ENCODE measurements around the gene TPSD1. TPM values are rescaled to one million over a fixed set of nuclear protein-coding genes. Genes with fewer than 3 reads are reported as not detected.

The TPSD1 gene
- polyA plus RNA-seq, 1 experiment, result not detected

DNA sequence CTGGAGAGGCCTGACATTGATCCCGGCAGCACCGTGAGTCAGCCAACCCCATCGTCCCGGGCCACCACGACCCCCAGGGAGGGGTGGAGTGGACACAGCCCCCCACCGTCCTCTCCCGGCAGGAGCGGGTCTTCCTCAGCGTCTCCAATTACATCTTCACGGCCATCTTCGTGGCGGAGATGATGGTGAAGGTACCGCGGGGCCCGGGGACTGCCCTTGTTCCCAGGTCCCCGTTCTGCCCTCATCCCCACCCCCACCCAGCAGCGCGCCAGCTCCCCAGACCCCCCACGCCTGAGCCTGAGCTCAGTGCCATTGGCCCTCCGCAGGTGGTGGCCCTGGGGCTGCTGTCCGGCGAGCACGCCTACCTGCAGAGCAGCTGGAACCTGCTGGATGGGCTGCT, 45.4 kb upstream of the TPSD1 start:
- Histone ChIP-seq H3K36me3 (ENCODE audit: control insufficient read depth, insufficient read depth, low read length) (no peaks in the 10 kb centered on the region), H3K4me3 (ENCODE audit: low read depth, low read length) (no peak overlapping the region), H3K27me3 (ENCODE audit: control insufficient read depth, insufficient read depth, low read length) (no peaks in the 10 kb centered on the region)
- POLR2A ChIA-PET, result no interaction called here
- CTCF ChIA-PET, result no interaction called here
- no peak for DNase-seq (ENCODE audit: low read depth)
- TF ChIP-seq, protein P1, sequence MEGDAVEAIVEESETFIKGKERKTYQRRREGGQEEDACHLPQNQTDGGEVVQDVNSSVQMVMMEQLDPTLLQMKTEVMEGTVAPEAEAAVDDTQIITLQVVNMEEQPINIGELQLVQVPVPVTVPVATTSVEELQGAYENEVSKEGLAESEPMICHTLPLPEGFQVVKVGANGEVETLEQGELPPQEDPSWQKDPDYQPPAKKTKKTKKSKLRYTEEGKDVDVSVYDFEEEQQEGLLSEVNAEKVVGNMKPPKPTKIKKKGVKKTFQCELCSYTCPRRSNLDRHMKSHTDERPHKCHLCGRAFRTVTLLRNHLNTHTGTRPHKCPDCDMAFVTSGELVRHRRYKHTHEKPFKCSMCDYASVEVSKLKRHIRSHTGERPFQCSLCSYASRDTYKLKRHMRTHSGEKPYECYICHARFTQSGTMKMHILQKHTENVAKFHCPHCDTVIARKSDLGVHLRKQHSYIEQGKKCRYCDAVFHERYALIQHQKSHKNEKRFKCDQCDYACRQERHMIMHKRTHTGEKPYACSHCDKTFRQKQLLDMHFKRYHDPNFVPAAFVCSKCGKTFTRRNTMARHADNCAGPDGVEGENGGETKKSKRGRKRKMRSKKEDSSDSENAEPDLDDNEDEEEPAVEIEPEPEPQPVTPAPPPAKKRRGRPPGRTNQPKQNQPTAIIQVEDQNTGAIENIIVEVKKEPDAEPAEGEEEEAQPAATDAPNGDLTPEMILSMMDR (IDR thresholded peaks at IDR 0.05; ENCODE audit: insufficient read depth, low read depth, low read length), result no peak

DNA sequence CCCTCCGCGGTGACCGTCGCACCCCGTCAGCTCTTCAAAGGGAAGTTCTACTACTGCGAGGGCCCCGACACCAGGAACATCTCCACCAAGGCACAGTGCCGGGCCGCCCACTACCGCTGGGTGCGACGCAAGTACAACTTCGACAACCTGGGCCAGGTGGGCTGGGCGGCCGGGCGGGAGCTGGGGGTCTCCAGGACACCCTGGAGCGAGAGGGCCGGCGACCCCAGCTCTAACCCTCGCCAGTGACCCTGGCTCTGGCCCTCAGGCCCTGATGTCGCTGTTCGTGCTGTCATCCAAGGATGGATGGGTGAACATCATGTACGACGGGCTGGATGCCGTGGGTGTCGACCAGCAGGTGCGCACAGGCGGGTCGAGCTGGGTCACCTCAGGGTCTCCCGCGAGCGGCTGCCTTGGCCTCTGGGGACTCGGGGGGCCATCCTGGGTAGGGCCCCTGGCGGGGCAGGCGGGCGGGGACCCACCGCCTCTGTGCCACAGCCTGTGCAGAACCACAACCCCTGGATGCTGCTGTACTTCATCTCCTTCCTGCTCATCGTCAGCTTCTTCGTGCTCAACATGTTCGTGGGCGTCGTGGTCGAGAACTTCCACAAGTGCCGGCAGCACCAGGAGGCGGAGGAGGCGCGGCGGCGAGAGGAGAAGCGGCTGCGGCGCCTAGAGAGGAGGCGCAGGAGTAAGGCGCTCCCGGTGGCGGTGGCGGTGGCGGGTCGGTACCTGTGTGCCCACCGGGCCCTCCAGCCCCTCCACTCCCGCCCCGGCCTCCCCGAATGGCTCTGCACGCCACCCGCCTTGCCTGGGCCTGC, 44.2 kb upstream of the TPSD1 start:
- ChIA-PET POLR2A (no interaction called here), CTCF (no interaction called here)
- DNase-seq (ENCODE audit: low read depth), result no peak
- H3K4me3 ChIP-seq (ENCODE audit: low read depth, low read length), result no peak overlapping the region
- TF ChIP-seq, protein P1 (IDR thresholded peaks at IDR 0.05; ENCODE audit: insufficient read depth, low read depth, low read length), result no peak
- H3K27me3 ChIP-seq (ENCODE audit: control insufficient read depth, insufficient read depth, low read length), result no peaks in the 10 kb centered on the region
- no peaks in the 10 kb centered on the region for H3K36me3 ChIP-seq (ENCODE audit: control insufficient read depth, insufficient read depth, low read length)

DNA sequence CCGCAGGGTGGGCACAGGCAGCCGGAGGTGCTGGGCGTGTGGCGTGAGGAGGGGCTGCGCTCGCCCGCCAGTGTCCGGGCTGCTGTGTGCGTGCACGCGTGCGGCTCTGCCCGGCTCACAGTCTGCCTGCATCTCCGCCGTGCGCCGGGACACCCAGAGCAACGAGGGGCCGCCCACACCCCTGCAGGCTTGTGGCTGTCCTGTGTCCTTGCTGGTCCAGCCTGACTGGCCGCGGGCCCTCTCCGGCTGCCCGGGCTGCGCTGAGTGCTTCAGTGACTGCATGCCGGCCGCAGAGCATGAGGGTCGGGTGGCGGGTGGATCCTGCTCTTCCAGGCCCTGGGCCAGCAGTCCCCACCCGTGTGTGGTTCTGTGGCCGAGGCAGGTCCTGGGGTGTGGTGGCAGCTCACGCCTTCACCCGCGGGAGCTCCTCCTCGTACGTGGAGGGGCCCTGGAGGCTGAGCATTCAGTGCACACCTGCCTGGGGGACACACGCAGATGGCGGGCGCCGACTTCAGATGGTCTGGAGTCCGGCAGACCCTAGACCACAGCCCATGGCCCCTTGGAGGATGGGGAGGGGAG, 43.2 kb upstream of the TPSD1 start:
- Histone ChIP-seq H3K36me3 (ENCODE audit: control insufficient read depth, insufficient read depth, low read length) (no peaks in the 10 kb centered on the region), H3K4me3 (ENCODE audit: low read depth, low read length) (no peak overlapping the region), H3K27me3 (ENCODE audit: control insufficient read depth, insufficient read depth, low read length) (no peaks in the 10 kb centered on the region)
- TF ChIP-seq, protein P1 (IDR thresholded peaks at IDR 0.05; ENCODE audit: insufficient read depth, low read depth, low read length), result no peak
- ChIA-PET POLR2A (no interaction called here), CTCF (no interaction called here)
- DNase-seq (ENCODE audit: low read depth), result no peak

DNA sequence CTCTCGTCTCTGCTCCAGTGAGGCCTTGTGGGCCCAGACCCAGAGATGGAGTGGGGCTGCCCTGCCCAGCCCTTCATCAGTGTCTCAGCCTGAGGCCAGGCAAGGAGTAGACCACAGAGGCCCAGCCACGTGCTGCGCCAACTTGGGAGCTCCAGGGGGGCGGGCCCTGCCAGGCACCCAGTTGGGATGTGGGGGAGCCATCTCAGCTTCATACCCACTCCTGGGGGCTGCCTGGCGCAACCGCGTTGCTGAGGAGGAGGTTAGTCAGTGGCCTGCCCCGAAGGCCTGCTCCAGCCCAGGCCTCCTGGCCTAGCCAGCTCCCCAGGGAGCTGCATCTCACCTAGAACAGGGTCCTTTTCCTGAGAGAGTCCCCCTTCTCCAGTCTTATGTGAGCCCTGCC, 42.6 kb upstream of the TPSD1 start:
- Histone ChIP-seq H3K36me3 (ENCODE audit: control insufficient read depth, insufficient read depth, low read length) (no peaks in the 10 kb centered on the region), H3K4me3 (ENCODE audit: low read depth, low read length) (no peak overlapping the region), H3K27me3 (ENCODE audit: control insufficient read depth, insufficient read depth, low read length) (no peaks in the 10 kb centered on the region)
- TF ChIP-seq, protein P1 (IDR thresholded peaks at IDR 0.05; ENCODE audit: insufficient read depth, low read depth, low read length), result no peak
- CTCF ChIA-PET, result no interaction called here
- DNase-seq (ENCODE audit: low read depth), result no peak
- POLR2A ChIA-PET, result no interaction called here

DNA sequence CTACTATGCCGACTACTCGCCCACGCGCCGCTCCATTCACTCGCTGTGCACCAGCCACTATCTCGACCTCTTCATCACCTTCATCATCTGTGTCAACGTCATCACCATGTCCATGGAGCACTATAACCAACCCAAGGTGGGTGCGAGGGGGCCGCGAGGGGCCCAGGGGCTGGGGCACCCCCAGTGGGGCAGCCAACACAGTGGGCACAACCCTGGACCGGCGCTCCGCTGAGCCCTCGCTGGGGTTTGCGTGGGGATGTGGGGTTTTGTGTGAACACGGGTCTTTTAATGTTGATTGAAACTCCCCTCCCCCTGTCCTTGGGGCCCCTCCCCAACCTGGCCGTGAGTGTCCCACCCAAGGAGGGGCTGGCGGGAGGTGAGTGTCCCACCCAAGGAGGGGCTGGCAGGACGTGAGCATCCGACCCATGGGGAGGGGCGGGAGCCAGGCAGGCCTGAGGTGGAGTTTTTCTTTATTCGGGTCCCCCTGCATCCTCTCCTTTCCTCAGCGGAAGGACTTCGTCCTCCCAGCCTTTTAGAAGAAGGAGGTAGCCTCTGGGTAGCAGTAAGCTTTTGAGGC, 42.0 kb upstream of the TPSD1 start:
- CTCF ChIA-PET, result no interaction called here
- no peak overlapping the region for H3K4me3 ChIP-seq (ENCODE audit: low read depth, low read length)
- DNase-seq (ENCODE audit: low read depth), result no peak
- POLR2A ChIA-PET, result no interaction called here
- TF ChIP-seq, protein P1 (IDR thresholded peaks at IDR 0.05; ENCODE audit: insufficient read depth, low read depth, low read length), result no peak
- H3K36me3 ChIP-seq (ENCODE audit: control insufficient read depth, insufficient read depth, low read length), result no peaks in the 10 kb centered on the region
- no peaks in the 10 kb centered on the region for H3K27me3 ChIP-seq (ENCODE audit: control insufficient read depth, insufficient read depth, low read length)
